Right forelimb (tissue), 1 donor: ENCODE results near the gene SH3BGRL.

Experiments
- DNase-seq: peaks from one replicate; pipeline ENCODE4 v3.0.0-alpha.2; 2018

The SH3BGRL gene

GRCh38 chrX:81201671-81202455, at the start of gene SH3BGRL, which contains the start of gene HMGN5:
SH3BGRL (plus strand) TSS chrX:81202102; CDS start chrX:81202201, 99 bp downstream.
HMGN5 (minus strand) TSS chrX:81201913; CDS start chrX:81121549, 80,364 bp downstream.
- peak; percentile 88 for DNase-seq

GRCh38 chrX:81168391-81168790, 33.5 kb upstream of the SH3BGRL start:
- DNase-seq: no peak

GRCh38 chrX:81174286-81174685, 27.6 kb upstream of the SH3BGRL start:
- DNase-seq: no peak

- DNase-seq: no peak
Measured at GRCh38 chrX:81195259-81195658, 6.6 kb upstream of the SH3BGRL start.

GRCh38 chrX:81195712-81196111, 6.2 kb upstream of the SH3BGRL start:
- peak; percentile 42 for DNase-seq

GRCh38 chrX:81201071-81201470, 831 bp upstream of the SH3BGRL start:
- DNase-seq: no peak

- DNase-seq: peak; percentile 52
Measured at GRCh38 chrX:81202456-81202819, 536 bp downstream of the SH3BGRL start.

GRCh38 chrX:81202943-81203342, 1.0 kb downstream of the SH3BGRL start:
- DNase-seq: no peak

GRCh38 chrX:81205551-81205950, 3.6 kb downstream of the SH3BGRL start:
- DNase-seq: no peak

GRCh38 chrX:81206476-81206875, 4.6 kb downstream of the SH3BGRL start:
- no peak for DNase-seq

- DNase-seq: no peak
Measured at GRCh38 chrX:81208916-81209315, 7.0 kb downstream of the SH3BGRL start.

GRCh38 chrX:81215685-81216084, 13.8 kb downstream of the SH3BGRL start:
- DNase-seq: no peak

GRCh38 chrX:81229229-81229628, 27.3 kb downstream of the SH3BGRL start:
- DNase-seq: no peak

- no peak for DNase-seq
Measured at GRCh38 chrX:81229901-81230300, 28.0 kb downstream of the SH3BGRL start.

- DNase-seq: no peak
Measured at GRCh38 chrX:81231476-81231875, 29.6 kb downstream of the SH3BGRL start.

- DNase-seq: no peak
Measured at GRCh38 chrX:81232218-81232617, 30.3 kb downstream of the SH3BGRL start.

- DNase-seq: no peak
Measured at GRCh38 chrX:81237516-81237915, 35.6 kb downstream of the SH3BGRL start.

GRCh38 chrX:81238166-81238565, 36.3 kb downstream of the SH3BGRL start:
- DNase-seq: no peak

- DNase-seq: no peak
Measured at GRCh38 chrX:81240701-81241331, 38.9 kb downstream of the SH3BGRL start.

GRCh38 chrX:81241753-81242152, 39.9 kb downstream of the SH3BGRL start:
- DNase-seq: no peak

- DNase-seq: no peak
Measured at GRCh38 chrX:81255876-81256275, 54.0 kb downstream of the SH3BGRL start.

- DNase-seq: no peak
Measured at GRCh38 chrX:81257817-81258216, 55.9 kb downstream of the SH3BGRL start.

GRCh38 chrX:81259020-81259713, 57.3 kb downstream of the SH3BGRL start:
- DNase-seq: no peak
